ENCODE results near the gene ZNF292.

DNA sequence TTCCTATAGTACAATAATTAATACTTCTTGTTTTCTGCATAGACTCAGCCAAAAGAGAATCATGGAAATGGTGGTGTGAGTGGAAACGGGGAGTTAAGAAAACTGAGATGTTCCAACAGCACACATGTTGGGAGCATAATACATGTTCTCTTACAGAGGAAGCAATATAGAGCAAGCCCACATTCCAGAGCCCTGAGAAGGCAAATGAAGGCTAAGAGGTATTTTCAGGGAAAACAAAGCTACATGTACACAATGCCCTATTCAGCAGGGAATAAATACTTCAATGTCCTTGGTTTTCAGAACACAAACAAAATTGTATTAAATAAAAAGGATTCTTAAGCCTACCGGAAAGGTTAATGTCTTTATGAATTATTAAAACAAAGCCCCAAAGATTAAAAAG, 131.9 kb downstream of the ZNF292 start:
- TF ChIP-seq, protein P1, sequence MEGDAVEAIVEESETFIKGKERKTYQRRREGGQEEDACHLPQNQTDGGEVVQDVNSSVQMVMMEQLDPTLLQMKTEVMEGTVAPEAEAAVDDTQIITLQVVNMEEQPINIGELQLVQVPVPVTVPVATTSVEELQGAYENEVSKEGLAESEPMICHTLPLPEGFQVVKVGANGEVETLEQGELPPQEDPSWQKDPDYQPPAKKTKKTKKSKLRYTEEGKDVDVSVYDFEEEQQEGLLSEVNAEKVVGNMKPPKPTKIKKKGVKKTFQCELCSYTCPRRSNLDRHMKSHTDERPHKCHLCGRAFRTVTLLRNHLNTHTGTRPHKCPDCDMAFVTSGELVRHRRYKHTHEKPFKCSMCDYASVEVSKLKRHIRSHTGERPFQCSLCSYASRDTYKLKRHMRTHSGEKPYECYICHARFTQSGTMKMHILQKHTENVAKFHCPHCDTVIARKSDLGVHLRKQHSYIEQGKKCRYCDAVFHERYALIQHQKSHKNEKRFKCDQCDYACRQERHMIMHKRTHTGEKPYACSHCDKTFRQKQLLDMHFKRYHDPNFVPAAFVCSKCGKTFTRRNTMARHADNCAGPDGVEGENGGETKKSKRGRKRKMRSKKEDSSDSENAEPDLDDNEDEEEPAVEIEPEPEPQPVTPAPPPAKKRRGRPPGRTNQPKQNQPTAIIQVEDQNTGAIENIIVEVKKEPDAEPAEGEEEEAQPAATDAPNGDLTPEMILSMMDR (IDR thresholded peaks at IDR 0.05 in 2 of 3, conservative IDR thresholded peaks at IDR 0.05 in 1 of 3; ENCODE audit: control insufficient read depth in 2 of 3, extremely low read depth in 1 of 3, insufficient read depth in 1 of 3, low read depth in 3 of 3, low read length in 3 of 3), result no peak
- TF ChIP-seq, protein P2, sequence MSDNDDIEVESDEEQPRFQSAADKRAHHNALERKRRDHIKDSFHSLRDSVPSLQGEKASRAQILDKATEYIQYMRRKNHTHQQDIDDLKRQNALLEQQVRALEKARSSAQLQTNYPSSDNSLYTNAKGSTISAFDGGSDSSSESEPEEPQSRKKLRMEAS (IDR thresholded peaks at IDR 0.05; ENCODE audit: low read depth, low read length), result no peak
- TF ChIP-seq, protein P3, sequence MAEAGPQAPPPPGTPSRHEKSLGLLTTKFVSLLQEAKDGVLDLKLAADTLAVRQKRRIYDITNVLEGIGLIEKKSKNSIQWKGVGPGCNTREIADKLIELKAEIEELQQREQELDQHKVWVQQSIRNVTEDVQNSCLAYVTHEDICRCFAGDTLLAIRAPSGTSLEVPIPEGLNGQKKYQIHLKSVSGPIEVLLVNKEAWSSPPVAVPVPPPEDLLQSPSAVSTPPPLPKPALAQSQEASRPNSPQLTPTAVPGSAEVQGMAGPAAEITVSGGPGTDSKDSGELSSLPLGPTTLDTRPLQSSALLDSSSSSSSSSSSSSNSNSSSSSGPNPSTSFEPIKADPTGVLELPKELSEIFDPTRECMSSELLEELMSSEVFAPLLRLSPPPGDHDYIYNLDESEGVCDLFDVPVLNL (IDR thresholded peaks at IDR 0.05; ENCODE audit: low read depth, low read length), result no peak
- TF ChIP-seq POLR2A (IDR thresholded peaks at IDR 0.05; ENCODE audit: low read depth, low read length) (no peak), SRF (IDR thresholded peaks at IDR 0.05; ENCODE audit: low read depth in 2 of 2, low read length in 2 of 2) (no peak), EP300 (IDR thresholded peaks at IDR 0.05; ENCODE audit: borderline replicate concordance in 1 of 2, control insufficient read depth in 1 of 2, low read depth in 2 of 2, low read length in 2 of 2) (no peak), EZH2 (IDR thresholded peaks at IDR 0.05; ENCODE audit: borderline replicate concordance, control insufficient read depth, low read depth, low read length) (no peak), MEF2B (IDR thresholded peaks at IDR 0.05; ENCODE audit: partially characterized antibody, poor library complexity, severe bottlenecking) (no peak)
